HUES48 (cell line): Measurements from ENCODE around the gene AXL.

Experiments
- H3K27ac ChIP-seq: one replicate; pipeline ENCODE4 v1.7.0; 2013; ENCODE audit warnings: low read depth, low read length, inconsistent platforms
- H3K27me3 ChIP-seq: 2 replicates; pipeline ENCODE4 v1.6.1; 2013; ENCODE audit warnings: mild to moderate bottlenecking, low read length; ENCODE audit not compliant: control insufficient read depth, insufficient read depth
- H3K36me3 ChIP-seq: 2 replicates; pipeline ENCODE4 v1.6.1; 2013; ENCODE audit warnings: low read length; ENCODE audit not compliant: control insufficient read depth, insufficient read depth
- H3K4me1 ChIP-seq: 2 replicates; pipeline ENCODE4 v1.6.1; 2013; ENCODE audit warnings: mild to moderate bottlenecking, low read length; ENCODE audit not compliant: control insufficient read depth, insufficient read depth
- H3K4me3 ChIP-seq: 2 replicates; pipeline ENCODE4 v1.5.1; 2013; ENCODE audit warnings: mild to moderate bottlenecking, low read depth, low read length
- H3K9ac ChIP-seq: 2 replicates; pipeline ENCODE4 v1.6.1; 2013; ENCODE audit warnings: mild to moderate bottlenecking, low read depth, low read length, moderate library complexity
- H3K9me3 ChIP-seq: 2 replicates; pipeline ENCODE4 v1.6.1; 2013; ENCODE audit warnings: low read length; ENCODE audit not compliant: control insufficient read depth, insufficient read depth

Gene AXL

GRCh38 chr19:41214161-41214560 lies 4.9 kb upstream of the AXL start:
- Histone ChIP-seq H3K4me1 (no peaks in the 10 kb centered on the region; the same call in 1 of the 2 replicates), H3K36me3 (no peaks in the 10 kb centered on the region), H3K9me3 (no peaks in the 10 kb centered on the region), H3K27me3 (no peaks in the 10 kb centered on the region), H3K27ac (no peak overlapping the region), H3K9ac (no peak overlapping the region), H3K4me3 (no peak overlapping the region)

DNA sequence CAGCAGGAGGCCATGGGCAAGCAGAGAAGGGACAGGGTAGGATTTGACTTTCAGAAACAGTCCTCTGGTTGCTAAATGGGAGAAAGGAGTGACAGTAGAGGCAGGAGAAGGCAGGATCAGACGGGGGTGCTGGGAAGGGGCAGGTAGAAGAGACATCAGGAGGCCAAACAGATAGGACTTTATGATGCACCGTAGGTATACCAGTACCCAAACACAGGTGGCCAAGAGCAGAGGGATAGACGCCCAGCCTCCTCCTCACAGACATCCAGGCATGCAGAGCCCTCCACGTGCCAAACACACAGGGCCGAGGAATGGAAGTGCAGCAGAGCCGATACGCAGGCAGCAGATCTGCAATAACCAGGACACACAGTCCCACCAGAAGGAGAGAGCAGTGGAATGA lies 1.3 kb upstream of the AXL start:
- H3K4me3 ChIP-seq = no peak overlapping the region
- H3K27me3 ChIP-seq = no peaks in the 10 kb centered on the region
- no peaks in the 10 kb centered on the region for H3K9me3 ChIP-seq
- H3K27ac ChIP-seq = no peak overlapping the region
- peaks cover 12% of the 10 kb centered on the region for H3K36me3 ChIP-seq
- H3K9ac ChIP-seq = no peak overlapping the region
- peaks cover 3% of the 10 kb centered on the region for H3K4me1 ChIP-seq

- H3K27me3 ChIP-seq = no peaks in the 10 kb centered on the region
- H3K4me1 ChIP-seq = peaks cover 3% of the 10 kb centered on the region
- H3K36me3 ChIP-seq = peaks cover 12% of the 10 kb centered on the region
- peak overlapping the region; percentile 54 for H3K27ac ChIP-seq
- no peak overlapping the region for H3K9ac ChIP-seq
- no peaks in the 10 kb centered on the region for H3K9me3 ChIP-seq
- peak overlapping the region; percentile 77 for H3K4me3 ChIP-seq
Measured at GRCh38 chr19:41218249-41218614, 791 bp upstream of the AXL start.

DNA sequence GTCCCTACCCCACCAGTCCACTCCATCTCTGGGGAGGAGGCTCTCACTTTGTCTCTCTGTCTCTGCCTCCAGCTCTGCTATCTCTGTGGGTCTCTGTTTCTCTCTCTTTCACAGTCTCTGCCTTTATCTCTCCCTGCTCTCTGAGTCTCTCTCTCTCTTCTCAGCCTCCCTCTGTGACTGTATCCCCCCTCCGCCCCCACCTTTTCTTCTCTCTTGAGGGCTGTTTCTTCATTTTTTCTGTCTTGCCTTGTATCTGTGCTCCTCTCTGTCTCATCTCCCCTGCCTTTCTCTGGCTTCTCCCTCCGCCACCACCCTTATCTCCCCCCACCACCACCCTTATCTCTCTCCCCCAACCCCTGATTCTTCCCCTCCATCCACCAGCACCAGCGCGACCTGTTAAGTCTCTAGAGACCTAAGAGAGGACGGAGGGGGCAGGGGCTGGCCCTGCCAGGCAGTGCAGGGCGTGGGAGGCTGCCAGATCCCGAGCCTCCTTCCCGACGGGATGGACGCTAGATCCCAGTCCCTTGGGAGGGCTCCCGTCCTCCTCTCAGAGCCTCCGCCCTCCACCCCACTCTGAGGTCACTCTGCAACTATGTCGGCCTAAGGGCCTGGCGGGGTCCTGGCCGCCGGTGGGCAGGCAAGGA lies 1.0 kb downstream of the AXL start:
- Histone ChIP-seq H3K27ac (no peak overlapping the region), H3K9ac (no peak overlapping the region), H3K4me3 (peak overlapping the region; percentile 77), H3K4me1 (peaks cover 3% of the 10 kb centered on the region), H3K36me3 (peaks cover 12% of the 10 kb centered on the region), H3K9me3 (no peaks in the 10 kb centered on the region), H3K27me3 (no peaks in the 10 kb centered on the region)

- H3K4me3 ChIP-seq = 0 out of 2 replicates have a peak overlapping the region, but pooled peaks have one; percentile 77
Measured at GRCh38 chr19:41220811-41221210, 1.8 kb downstream of the AXL start.

DNA sequence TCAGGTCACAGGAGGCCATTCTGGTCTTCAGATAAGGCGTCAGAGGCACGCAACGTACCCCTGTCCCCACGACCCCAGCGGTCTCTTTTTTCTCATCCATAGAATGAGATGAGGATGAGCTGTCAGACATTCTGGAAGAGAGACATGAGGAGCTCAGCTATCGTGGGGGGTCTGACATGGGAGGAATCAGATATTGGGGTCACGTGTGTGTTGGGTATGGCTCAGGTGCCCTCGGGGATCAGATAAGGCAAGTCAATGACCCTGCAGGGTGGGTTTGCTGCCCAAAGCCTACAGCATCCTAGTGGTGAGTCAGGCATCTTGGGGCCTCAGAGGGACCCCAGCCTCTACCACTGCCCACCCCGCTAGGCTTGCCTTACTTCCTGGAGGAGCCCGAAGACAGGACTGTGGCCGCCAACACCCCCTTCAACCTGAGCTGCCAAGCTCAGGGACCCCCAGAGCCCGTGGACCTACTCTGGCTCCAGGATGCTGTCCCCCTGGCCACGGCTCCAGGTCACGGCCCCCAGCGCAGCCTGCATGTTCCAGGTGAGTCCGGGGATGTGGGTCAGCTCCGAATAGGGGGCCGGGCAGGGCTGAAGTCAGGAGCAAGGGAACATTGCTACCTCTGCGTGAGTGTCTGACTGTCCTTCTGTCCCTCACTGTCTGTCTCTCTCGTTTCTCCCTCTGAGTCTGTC lies 2.6 kb downstream of the AXL start:
- H3K9ac ChIP-seq = no peak overlapping the region
- no peaks in the 10 kb centered on the region for H3K27me3 ChIP-seq
- H3K9me3 ChIP-seq = no peaks in the 10 kb centered on the region
- H3K4me3 ChIP-seq = no peak overlapping the region
- peaks cover 12% of the 10 kb centered on the region for H3K36me3 ChIP-seq
- H3K27ac ChIP-seq = no peak overlapping the region
- H3K4me1 ChIP-seq = peaks cover 16% of the 10 kb centered on the region

More at GRCh38 chr19:41220811-41221210, 1.8 kb downstream of the AXL start:
- H3K9me3 ChIP-seq = no peaks in the 10 kb centered on the region
- peaks cover 12% of the 10 kb centered on the region for H3K36me3 ChIP-seq
- no peaks in the 10 kb centered on the region for H3K27me3 ChIP-seq
- no peak overlapping the region for H3K9ac ChIP-seq
- peaks cover 10% of the 10 kb centered on the region for H3K4me1 ChIP-seq
- no peak overlapping the region for H3K27ac ChIP-seq

DNA sequence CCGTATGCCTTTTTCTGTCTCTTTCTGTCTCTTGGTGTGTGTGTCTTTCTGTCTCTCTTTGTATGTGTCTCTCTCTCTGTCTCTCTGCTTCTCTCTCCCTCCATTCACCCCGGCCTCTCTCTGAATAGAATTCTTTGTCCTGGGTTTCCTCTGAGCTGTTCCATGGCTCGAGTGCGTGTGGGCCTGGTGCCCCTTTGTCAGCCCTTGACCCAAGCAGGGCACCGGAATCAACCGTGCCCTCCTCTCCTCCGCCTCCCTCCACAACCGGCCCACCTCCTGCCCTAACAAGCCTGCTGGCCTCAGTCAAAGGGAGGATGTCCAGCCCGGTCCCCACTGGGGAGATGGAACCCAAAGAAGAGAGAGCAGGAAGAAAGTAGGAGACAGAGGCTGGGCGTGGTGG lies 3.2 kb downstream of the AXL start:
- no peak overlapping the region for H3K27ac ChIP-seq
- no peaks in the 10 kb centered on the region for H3K9me3 ChIP-seq
- H3K4me3 ChIP-seq = no peak overlapping the region
- no peak overlapping the region for H3K9ac ChIP-seq
- peaks cover 20% of the 10 kb centered on the region for H3K4me1 ChIP-seq
- peaks cover 12% of the 10 kb centered on the region for H3K36me3 ChIP-seq
- H3K27me3 ChIP-seq = no peaks in the 10 kb centered on the region

DNA sequence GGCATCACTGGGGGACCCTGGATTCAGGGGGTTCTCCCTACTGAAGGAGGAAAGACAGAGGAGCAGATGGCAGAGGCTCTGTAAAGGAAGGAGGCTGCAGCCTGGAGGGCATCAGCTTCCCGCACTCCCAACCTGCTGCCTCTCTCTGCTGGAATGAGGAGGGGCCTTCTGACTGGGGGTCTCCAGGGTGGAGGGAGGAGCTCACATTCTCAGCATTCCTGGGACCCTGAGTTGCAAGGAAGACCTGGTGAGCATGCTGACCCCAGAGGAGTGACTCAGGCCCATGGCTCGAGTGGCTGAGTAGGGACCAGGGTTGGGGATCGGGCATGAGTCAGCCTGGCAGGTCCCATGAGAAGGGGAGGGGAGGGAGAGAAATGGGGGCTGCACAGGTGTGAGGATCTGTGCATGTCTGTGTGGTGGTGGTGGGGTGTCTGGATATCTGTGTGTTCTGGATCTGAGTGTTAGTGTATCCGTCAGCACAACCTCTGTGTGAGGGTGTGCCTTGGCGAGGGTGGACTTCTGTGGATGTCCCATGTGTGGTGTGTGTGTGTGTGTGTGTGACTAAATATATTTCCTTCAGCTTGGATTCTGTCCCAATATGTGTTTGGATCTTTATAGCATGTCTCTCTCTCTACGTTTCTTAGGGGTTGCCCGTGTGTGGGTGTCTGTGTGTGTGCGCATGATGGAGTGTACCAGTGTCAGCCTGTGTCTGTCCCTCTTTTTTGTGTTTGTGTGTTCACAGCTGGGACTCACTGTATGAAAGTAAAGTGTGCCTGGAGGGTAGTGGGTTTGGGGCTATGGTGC lies 4.6 kb downstream of the AXL start:
- Histone ChIP-seq H3K4me1 (peaks cover 20% of the 10 kb centered on the region), H3K27ac (peak overlapping the region; percentile 80), H3K36me3 (peaks cover 12% of the 10 kb centered on the region), H3K9ac (no peak overlapping the region), H3K27me3 (no peaks in the 10 kb centered on the region), H3K4me3 (no peak overlapping the region), H3K9me3 (no peaks in the 10 kb centered on the region)

- Histone ChIP-seq H3K27ac (no peak overlapping the region), H3K27me3 (no peaks in the 10 kb centered on the region), H3K9me3 (no peaks in the 10 kb centered on the region), H3K4me3 (no peak overlapping the region), H3K36me3 (peaks cover 12% of the 10 kb centered on the region), H3K4me1 (peaks cover 20% of the 10 kb centered on the region), H3K9ac (no peak overlapping the region)
Measured at GRCh38 chr19:41224632-41225031, 5.6 kb downstream of the AXL start.

- H3K9ac ChIP-seq = no peak overlapping the region
- no peaks in the 10 kb centered on the region for H3K9me3 ChIP-seq
- peak overlapping the region; percentile 93 for H3K27ac ChIP-seq
- H3K27me3 ChIP-seq = no peaks in the 10 kb centered on the region
- peaks cover 17% of the 10 kb centered on the region for H3K4me1 ChIP-seq
- peak overlapping the region; percentile 46 for H3K4me3 ChIP-seq
- peaks cover 12% of the 10 kb centered on the region for H3K36me3 ChIP-seq
Measured at GRCh38 chr19:41225238-41226052, 6.4 kb downstream of the AXL start.
